Neural progenitor cell (in vitro differentiated cells): Measurements from ENCODE around the gene MRPL21. TPM values are rescaled to one million over a fixed set of nuclear protein-coding genes. Genes with fewer than 3 reads are reported as not detected.

Source experiments
- DNase-seq: peaks from one replicate; pipeline ENCODE4 v3.0.0-alpha.2; 2016; ENCODE audit warnings: low spot score
- H2AFZ ChIP-seq: fragments of 200-600 bp; sonication (generic); replicated peaks from 2 replicates; pipeline ENCODE4 v1.6.1; 2016; ENCODE audit warnings: antibody characterized with exemption
- H3F3A ChIP-seq: fragments of 200-600 bp; sonication (generic); 2 replicates; pipeline ENCODE4 v1.6.1; 2016; ENCODE audit warnings: antibody characterized with exemption, low read depth
- H3K27ac ChIP-seq: fragments of 200-600 bp; sonication (generic); 2 replicates; pipeline ENCODE4 v1.5.1; 2016; ENCODE audit warnings: mild to moderate bottlenecking
- H3K27me3 ChIP-seq: fragments of 200-600 bp; sonication (generic); 2 replicates; pipeline ENCODE4 v1.6.1; 2016; ENCODE audit warnings: mild to moderate bottlenecking, moderate library complexity
- H3K36me3 ChIP-seq: fragments of 200-600 bp; sonication (generic); 2 replicates; pipeline ENCODE4 v1.5.1; 2016
- H3K4me1 ChIP-seq: fragments of 200-600 bp; sonication (generic); 2 replicates; pipeline ENCODE4 v1.6.1; 2016; ENCODE audit warnings: mixed run types
- H3K4me2 ChIP-seq: fragments of 200-600 bp; sonication (generic); 2 replicates; pipeline ENCODE4 v1.6.1; 2016
- H3K4me3 ChIP-seq: fragments of 200-600 bp; sonication (generic); 2 replicates; pipeline ENCODE4 v1.5.1; 2016
- H3K79me2 ChIP-seq: fragments of 200-600 bp; sonication (generic); 2 replicates; pipeline ENCODE4 v1.6.1; 2016; ENCODE audit warnings: low read depth
- H3K9ac ChIP-seq: fragments of 200-600 bp; sonication (generic); 2 replicates; pipeline ENCODE4 v1.6.1; 2016
- H3K9me3 ChIP-seq: fragments of 200-600 bp; sonication (generic); 2 replicates; pipeline ENCODE4 v1.5.1; 2016; ENCODE audit warnings: low read depth
- H4K20me1 ChIP-seq: fragments of 200-600 bp; sonication (generic); 2 replicates; pipeline ENCODE4 v1.6.1; 2016; ENCODE audit warnings: low read depth
- H3K27ac Mint-ChIP-seq: 3 replicates; pipeline ENCODE4 v1.8.0; 2021; ENCODE audit warnings: mixed read lengths
- H3K27me3 Mint-ChIP-seq: 2 replicates; pipeline ENCODE4 v1.8.0; 2022; ENCODE audit warnings: low read depth, mild to moderate bottlenecking, inconsistent platforms, moderate library complexity, mixed read lengths; ENCODE audit not compliant: insufficient read depth
- H3K36me3 Mint-ChIP-seq: 3 replicates; pipeline ENCODE4 v1.8.0; 2021; ENCODE audit warnings: mixed read lengths
- H3K4me1 Mint-ChIP-seq: 3 replicates; pipeline ENCODE4 v1.8.0; 2021; ENCODE audit warnings: mixed read lengths
- H3K4me3 Mint-ChIP-seq: 3 replicates; pipeline ENCODE4 v1.8.0; 2021; ENCODE audit warnings: mild to moderate bottlenecking, moderate library complexity, mixed read lengths
- H3K9me3 Mint-ChIP-seq: 3 replicates; pipeline ENCODE4 v1.8.0; 2020; ENCODE audit warnings: mixed read lengths
- CTCF ChIP-seq: fragments of 200-600 bp; sonication (generic); IDR thresholded peaks from 2 replicates; pipeline ENCODE4 v1.5.1; 2017; ENCODE audit warnings: antibody characterized with exemption, mild to moderate bottlenecking
- EZH2 ChIP-seq: fragments of 200-600 bp; sonication (generic); IDR thresholded peaks from 2 replicates; pipeline ENCODE4 v1.6.1; 2017; ENCODE audit warnings: antibody characterized with exemption, mild to moderate bottlenecking, moderate library complexity
- EZH2phosphoT487 ChIP-seq: fragments of 200-600 bp; sonication (generic); IDR thresholded peaks from 2 replicates; pipeline ENCODE4 v1.6.1; 2017; ENCODE audit warnings: antibody characterized with exemption
- total RNA-seq: library from RNA; depleted of rRNA; stranded (reverse); fragments of >200 nt; gene quantifications from 2 replicates; pipeline ENCODE4 v1.2.3, GENCODE V29; 2015; ENCODE audit warnings: low replicate concordance

Gene MRPL21
- total RNA-seq, 1 donor from 2014 or later = 32.3 TPM

- TF ChIP-seq EZH2 (peak; percentile 82), EZH2phosphoT487 (peak; percentile 71), CTCF (no peak)
- H4K20me1 ChIP-seq = no peaks in the 10 kb centered on the region
- H3K9ac ChIP-seq = no peak overlapping the region
- peak overlapping the region; percentile 86 for H3K4me2 ChIP-seq
- Mint-ChIP-seq H3K27me3 (peaks cover 42% of the 10 kb centered on the region), H3K9me3 (peaks cover 3% of the 10 kb centered on the region), H3K27ac (no peak overlapping the region), H3K4me3 (peak overlapping the region; percentile 72), H3K4me1 (peaks cover 8% of the 10 kb centered on the region), H3K36me3 (no peaks in the 10 kb centered on the region)
- peaks cover 22% of the 10 kb centered on the region for H3F3A ChIP-seq
- H3K4me3 ChIP-seq = peak overlapping the region; percentile 54
- no peak overlapping the region for H3K27ac ChIP-seq
- H3K27me3 ChIP-seq = peaks cover 69% of the 10 kb centered on the region
- H3K4me1 ChIP-seq = no peaks in the 10 kb centered on the region
- peak overlapping the region; percentile 72 for H2AFZ ChIP-seq
- H3K9me3 ChIP-seq = no peaks in the 10 kb centered on the region
- DNase-seq = peak; percentile 36
- no peaks in the 10 kb centered on the region for H3K36me3 ChIP-seq
- no peaks in the 10 kb centered on the region for H3K79me2 ChIP-seq
Observed at GRCh38 chr11:68854273-68854958, 49.2 kb downstream of the MRPL21 start.

GRCh38 chr11:68852628-68853027, 51.0 kb downstream of the MRPL21 start:
- no peak overlapping the region for H3K9ac ChIP-seq
- peaks cover 22% of the 10 kb centered on the region for H3F3A ChIP-seq
- DNase-seq = no peak
- no peak overlapping the region for H3K4me3 ChIP-seq
- peak overlapping the region; percentile 17 for H3K4me3 Mint-ChIP-seq
- no peaks in the 10 kb centered on the region for H3K36me3 Mint-ChIP-seq
- TF ChIP-seq EZH2phosphoT487 = no peak
- TF ChIP-seq EZH2 = no peak
- H2AFZ ChIP-seq = no peak overlapping the region
- H3K27ac ChIP-seq = no peak overlapping the region
- peaks cover 85% of the 10 kb centered on the region for H3K27me3 ChIP-seq
- no peaks in the 10 kb centered on the region for H3K9me3 Mint-ChIP-seq
- no peaks in the 10 kb centered on the region for H4K20me1 ChIP-seq
- H3K79me2 ChIP-seq = no peaks in the 10 kb centered on the region
- H3K27ac Mint-ChIP-seq = no peak overlapping the region
- no peaks in the 10 kb centered on the region for H3K9me3 ChIP-seq
- no peaks in the 10 kb centered on the region for H3K4me1 ChIP-seq
- no peak overlapping the region for H3K4me2 ChIP-seq
- no peaks in the 10 kb centered on the region for H3K36me3 ChIP-seq
- peaks cover 8% of the 10 kb centered on the region for H3K4me1 Mint-ChIP-seq
- H3K27me3 Mint-ChIP-seq = peaks cover 42% of the 10 kb centered on the region

- Histone ChIP-seq H3K4me1 (no peaks in the 10 kb centered on the region), H3K79me2 (no peaks in the 10 kb centered on the region), H3K4me3 (no peak overlapping the region), H3F3A (no peaks in the 10 kb centered on the region), H3K9me3 (no peaks in the 10 kb centered on the region), H3K27me3 (peaks cover 91% of the 10 kb centered on the region), H3K9ac (no peak overlapping the region), H2AFZ (no peak overlapping the region), H3K4me2 (no peak overlapping the region), H3K27ac (no peak overlapping the region), H3K36me3 (no peaks in the 10 kb centered on the region), H4K20me1 (peaks cover 19% of the 10 kb centered on the region)
- no peak for TF ChIP-seq EZH2phosphoT487
- no peak for TF ChIP-seq CTCF
- TF ChIP-seq EZH2 = no peak
- Mint-ChIP-seq H3K27ac (no peak overlapping the region), H3K27me3 (peaks cover 51% of the 10 kb centered on the region), H3K9me3 (no peaks in the 10 kb centered on the region), H3K4me1 (no peaks in the 10 kb centered on the region), H3K4me3 (no peak overlapping the region), H3K36me3 (no peaks in the 10 kb centered on the region)
- no peak for DNase-seq
Observed at GRCh38 chr11:68848429-68848828, 55.2 kb downstream of the MRPL21 start.

GRCh38 chr11:68847395-68847794, 56.2 kb downstream of the MRPL21 start:
- H3K79me2 ChIP-seq = no peaks in the 10 kb centered on the region
- H3K36me3 ChIP-seq = no peaks in the 10 kb centered on the region
- no peak overlapping the region for H3K27ac ChIP-seq
- H3K9ac ChIP-seq = no peak overlapping the region
- H3K27ac Mint-ChIP-seq = no peak overlapping the region
- H3K4me3 Mint-ChIP-seq = no peak overlapping the region
- peaks cover 4% of the 10 kb centered on the region for H3F3A ChIP-seq
- no peak overlapping the region for H3K4me2 ChIP-seq
- peaks cover 91% of the 10 kb centered on the region for H3K27me3 ChIP-seq
- no peaks in the 10 kb centered on the region for H3K9me3 Mint-ChIP-seq
- no peak overlapping the region for H2AFZ ChIP-seq
- no peaks in the 10 kb centered on the region for H3K36me3 Mint-ChIP-seq
- H3K27me3 Mint-ChIP-seq = peaks cover 50% of the 10 kb centered on the region
- H3K4me1 Mint-ChIP-seq = peaks cover 4% of the 10 kb centered on the region
- H4K20me1 ChIP-seq = peaks cover 29% of the 10 kb centered on the region
- TF ChIP-seq EZH2 (no peak), EZH2phosphoT487 (no peak), CTCF (no peak)
- no peak for DNase-seq
- H3K4me1 ChIP-seq = no peaks in the 10 kb centered on the region
- H3K9me3 ChIP-seq = no peaks in the 10 kb centered on the region
- H3K4me3 ChIP-seq = no peak overlapping the region
